Measurements from ENCODE around the gene KATNAL1. TPM values are rescaled to one million over a fixed set of nuclear protein-coding genes. Genes with fewer than 3 reads are reported as not detected.

KATNAL1 gene
- total and polyA plus RNA-seq, 2 of the 4 experiments (the other 2 are of a cell fraction) = 6.9 to 16.8 TPM

DNA sequence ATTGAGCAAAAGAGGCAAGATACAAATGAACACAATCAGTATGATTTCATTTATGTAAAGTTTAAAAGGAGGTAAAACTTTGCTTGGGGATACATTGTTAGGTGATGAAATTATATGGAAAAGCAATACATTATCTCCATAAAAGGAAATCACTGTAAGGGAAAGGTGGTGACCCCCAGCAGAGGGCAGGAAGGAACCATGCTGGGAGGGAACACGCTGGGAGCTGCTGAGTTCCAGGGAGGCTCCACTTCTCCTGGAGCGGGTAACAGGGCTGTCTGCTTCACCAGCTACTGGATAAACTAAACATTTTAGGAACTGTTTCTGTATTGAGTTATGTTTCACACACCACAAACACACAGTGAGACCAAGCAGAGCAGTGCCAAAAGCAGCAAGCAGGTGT is 91.2 kb downstream of the KATNAL1 start:
- Histone ChIP-seq H2AK5ac (ENCODE audit: low read depth, low read length) (no peak overlapping the region), H3K56ac (ENCODE audit: extremely low read depth, insufficient read depth, low read length) (no peak overlapping the region), H3K9me3 (ENCODE audit: control insufficient read depth, insufficient read depth, low read length) (no peaks in the 10 kb centered on the region), H2AFZ (replicated peaks; ENCODE audit: low read length, poor library complexity) (no peak overlapping the region), H3K9me1 (ENCODE audit: insufficient read depth, low read length) (peaks cover 3% of the 10 kb centered on the region; the same call in 1 of the 2 replicates), H3K79me1 (ENCODE audit: low read depth in 1 of 2, low read length in 2 of 2) (peaks cover 26 to 34% of the 10 kb centered on the region in 2 experiments), H3K4ac (ENCODE audit: low read depth, low read length) (no peak overlapping the region), H2BK5ac (ENCODE audit: low read depth, low read length, poor library complexity, severe bottlenecking) (no peak overlapping the region), H4K8ac (ENCODE audit: low read depth in 2 of 2, low read length in 2 of 2) (no peak overlapping the region), H2BK20ac (ENCODE audit: low read depth, low read length) (no peak overlapping the region), H3K14ac (replicated peaks; ENCODE audit: low read depth, low read length) (no peak overlapping the region), H4K5ac (ENCODE audit: low read depth, low read length) (no peak overlapping the region), H3K36me3 (ENCODE audit: control insufficient read depth, insufficient read depth, low read length) (peaks cover 9% of the 10 kb centered on the region), H3K27ac (ENCODE audit: insufficient read depth, low read length) (no peak overlapping the region), H3K4me2 (ENCODE audit: low read depth, low read length) (no peak overlapping the region), H2BK15ac (ENCODE audit: low read depth, low read length) (no peak overlapping the region), H2BK120ac (ENCODE audit: low read depth, low read length) (no peak overlapping the region), H3K4me1 (ENCODE audit: control insufficient read depth, insufficient read depth, low read length) (no peaks in the 10 kb centered on the region), H3K23ac (ENCODE audit: low read depth, low read length) (no peak overlapping the region), H3K4me3 (ENCODE audit: insufficient read depth, low read depth, low read length) (no peak overlapping the region), H3K9ac (ENCODE audit: low read depth, low read length) (no peak overlapping the region), H4K91ac (ENCODE audit: insufficient read depth, low read depth, low read length) (no peak overlapping the region), H2AK9ac (replicated peaks; ENCODE audit: low read depth, low read length, poor library complexity) (no peak overlapping the region), H3K27me3 (ENCODE audit: control insufficient read depth, insufficient read depth, low read length) (no peaks in the 10 kb centered on the region), H4K20me1 (ENCODE audit: insufficient read depth, low read length) (no peaks in the 10 kb centered on the region), H3K18ac (ENCODE audit: low read depth, low read length) (no peak overlapping the region)
- no peak for DNase-seq
- no CpG with 5 or more reads among the region's 2 CpGs for WGBS, 2 experiments (ENCODE audit: extremely low coverage in 2 of 2, insufficient read length in 1 of 2)
- TF ChIP-seq FOS (IDR thresholded peaks at IDR 0.05; ENCODE audit: low read depth, low read length) = no peak
- TF ChIP-seq CEBPB (IDR thresholded peaks at IDR 0.05; ENCODE audit: low read depth, low read length) = no peak
- no peak for TF ChIP-seq POLR2A (IDR thresholded peaks at IDR 0.05; ENCODE audit: low read depth, low read length)
- TF ChIP-seq RCOR1 (IDR thresholded peaks at IDR 0.05; ENCODE audit: insufficient replicate concordance, low read length) = no peak
- TF ChIP-seq, protein P1, sequence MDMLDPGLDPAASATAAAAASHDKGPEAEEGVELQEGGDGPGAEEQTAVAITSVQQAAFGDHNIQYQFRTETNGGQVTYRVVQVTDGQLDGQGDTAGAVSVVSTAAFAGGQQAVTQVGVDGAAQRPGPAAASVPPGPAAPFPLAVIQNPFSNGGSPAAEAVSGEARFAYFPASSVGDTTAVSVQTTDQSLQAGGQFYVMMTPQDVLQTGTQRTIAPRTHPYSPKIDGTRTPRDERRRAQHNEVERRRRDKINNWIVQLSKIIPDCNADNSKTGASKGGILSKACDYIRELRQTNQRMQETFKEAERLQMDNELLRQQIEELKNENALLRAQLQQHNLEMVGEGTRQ (IDR thresholded peaks at IDR 0.05; ENCODE audit: low read depth, low read length) = no peak
- TF ChIP-seq MAZ (IDR thresholded peaks at IDR 0.05; ENCODE audit: borderline replicate concordance, low read depth, low read length) = no peak
- TF ChIP-seq MXI1 (IDR thresholded peaks at IDR 0.05; ENCODE audit: borderline replicate concordance, low read depth, low read length) = no peak
- TF ChIP-seq CTCF (conservative IDR thresholded peaks at IDR 0.05; ENCODE audit: low read depth, low read length) = no peak
- no peak for TF ChIP-seq SMC3 (IDR thresholded peaks at IDR 0.05; ENCODE audit: low read depth, low read length)
- TF ChIP-seq BHLHE40 (IDR thresholded peaks at IDR 0.05; ENCODE audit: low read depth, low read length) = no peak
- no peak for TF ChIP-seq RAD21 (IDR thresholded peaks at IDR 0.05; ENCODE audit: low read length)
- TF ChIP-seq ELK1 (IDR thresholded peaks at IDR 0.05; ENCODE audit: borderline replicate concordance, low read depth, low read length) = no peak
- TF ChIP-seq RFX5 (IDR thresholded peaks at IDR 0.05; ENCODE audit: low read depth, low read length) = no peak
- TF ChIP-seq CHD1 (IDR thresholded peaks at IDR 0.05; ENCODE audit: low read depth, low read length) = no peak
- intact Hi-C loops (cut with micrococcal nuclease) = no loop called here
- ATAC-seq (ENCODE audit: low read depth) = no peak
- ChIA-PET POLR2A (ENCODE audit: unreplicated experiment) (no interaction called here), CTCF (no interaction called here)
- dilution Hi-C loops (cut with HindIII; ENCODE audit: low sequenced_read_pairs, unreplicated experiment) = no loop called here
- BruUV-seq (replicated peaks) = no TSS peak
- in situ Hi-C loops (cut with MboI; ENCODE audit: low sequenced_read_pairs) = no loop called here

Data from IMR-90 (cell line).